NCI-H2107 treated with DMSO at 0.1 percent for 48 hours (cell line): ENCODE data around the gene KDM8.
"Not testable (repeated sequence)": the region's sequence is repeated elsewhere in the genome, so short reads cannot be mapped to it uniquely, and the experiment has no call there.

Source experiments
- DNase-seq: peaks from one replicate; lab custom pipeline; 2025; ENCODE audit not compliant: unreplicated experiment; lab: John Stamatoyannopoulos, UW

The KDM8 gene

DNA sequence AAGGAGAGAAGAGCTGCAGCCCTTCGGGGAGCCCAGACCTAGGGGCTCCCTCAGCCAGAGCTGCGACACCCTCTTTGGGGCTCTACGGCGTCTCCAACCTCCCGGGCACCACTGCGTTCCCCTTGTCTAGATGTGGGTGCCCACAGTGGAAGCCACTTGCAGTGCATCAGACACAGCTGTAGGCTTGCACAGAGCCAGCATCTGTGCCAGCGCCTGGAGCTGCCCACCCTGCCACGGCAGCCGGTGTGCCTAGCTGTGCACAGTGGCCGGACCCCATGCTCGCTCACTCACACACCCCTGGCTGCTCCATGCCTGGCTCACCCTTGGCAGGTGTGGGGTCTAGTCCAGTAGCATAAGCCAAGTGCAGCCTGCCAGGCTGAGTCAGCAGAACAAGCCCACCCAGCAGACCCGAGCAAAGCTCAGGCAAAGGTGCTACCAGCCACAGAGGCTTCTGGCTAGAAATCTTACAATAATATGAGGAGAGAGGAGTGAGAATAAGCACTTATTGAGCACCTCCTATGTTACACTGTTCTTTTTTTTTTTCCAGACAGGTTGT is 12.9 kb upstream of the KDM8 start:
- no peak for DNase-seq

GRCh38 chr16:27191352-27191924 is 11.9 kb upstream of the KDM8 start:
- DNase-seq: no peak

GRCh38 chr16:27193300-27193990 is 9.9 kb upstream of the KDM8 start:
- no peak for DNase-seq

GRCh38 chr16:27195076-27195741 is 8.1 kb upstream of the KDM8 start:
- DNase-seq: no peak

DNA sequence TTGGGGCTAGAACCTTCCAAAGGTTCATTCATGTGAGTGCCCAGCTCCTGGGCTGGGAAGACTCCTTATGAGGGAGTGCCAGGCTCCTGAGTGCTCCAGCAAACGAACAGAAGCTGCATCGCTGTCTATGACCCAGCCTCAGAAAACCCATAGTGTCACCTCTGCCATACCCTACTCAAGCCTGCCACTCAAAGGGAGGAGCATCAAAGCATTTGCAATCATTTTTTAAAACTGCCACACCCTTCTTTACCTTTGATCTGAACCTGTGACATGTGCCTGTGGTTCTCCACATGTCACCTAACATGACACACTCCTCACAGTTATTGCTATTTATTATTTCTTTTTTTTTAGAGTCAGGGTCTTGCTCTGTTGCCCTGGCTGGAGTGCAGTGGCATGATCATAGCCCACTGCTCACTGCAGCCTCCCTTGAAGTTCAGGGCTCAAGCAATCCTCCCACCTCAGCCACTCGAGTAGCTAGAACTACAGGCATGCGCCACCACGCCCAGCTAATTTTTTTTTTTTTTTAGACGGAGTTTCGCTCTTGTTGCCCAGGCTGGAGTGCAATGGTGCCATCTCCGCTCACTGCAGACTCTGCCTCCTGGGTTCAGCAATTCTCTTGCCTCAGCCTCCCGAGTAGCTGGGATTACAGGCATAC is 7.3 kb upstream of the KDM8 start:
- no peak for DNase-seq

GRCh38 chr16:27197004-27197403 is 6.3 kb upstream of the KDM8 start:
- no peak for DNase-seq

DNA sequence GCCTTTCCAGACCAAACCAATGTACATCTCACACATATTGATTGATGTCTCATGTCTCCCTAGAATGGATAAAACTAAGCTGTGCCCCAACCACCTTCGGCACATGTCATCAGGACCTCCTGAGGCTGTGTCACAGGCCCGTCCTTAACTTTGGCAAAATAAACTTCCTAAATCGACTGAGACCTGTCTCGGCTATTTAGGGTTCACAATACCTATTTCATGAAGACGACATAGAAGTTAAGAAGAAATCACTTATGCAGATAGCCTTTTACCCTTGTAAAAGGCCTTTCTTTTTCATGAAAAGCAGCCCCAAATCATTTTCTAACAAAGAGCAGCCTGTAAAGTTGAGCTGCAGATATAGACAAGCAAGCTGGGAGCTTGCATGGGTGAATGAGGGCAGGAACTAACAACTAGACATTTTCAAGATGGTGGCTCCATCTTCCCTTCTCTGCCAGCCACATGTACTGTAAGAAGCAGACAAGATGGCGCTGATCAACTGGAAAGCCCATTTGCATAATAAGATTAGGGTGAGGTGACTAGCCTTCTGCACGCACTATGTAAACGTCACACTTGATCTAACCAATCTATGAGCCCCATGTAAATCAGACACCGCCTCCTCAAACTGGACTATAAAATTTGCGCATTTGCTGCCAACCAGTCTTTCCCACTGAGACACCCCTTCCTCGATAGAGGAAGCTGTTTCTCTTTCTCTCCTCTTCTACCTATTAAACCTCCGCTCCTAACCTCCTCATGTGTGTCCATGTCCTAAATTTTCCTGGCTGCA is 4.7 kb upstream of the KDM8 start:
- DNase-seq: no peak

GRCh38 chr16:27199235-27199586 is 4.1 kb upstream of the KDM8 start:
- DNase-seq: no peak

DNA sequence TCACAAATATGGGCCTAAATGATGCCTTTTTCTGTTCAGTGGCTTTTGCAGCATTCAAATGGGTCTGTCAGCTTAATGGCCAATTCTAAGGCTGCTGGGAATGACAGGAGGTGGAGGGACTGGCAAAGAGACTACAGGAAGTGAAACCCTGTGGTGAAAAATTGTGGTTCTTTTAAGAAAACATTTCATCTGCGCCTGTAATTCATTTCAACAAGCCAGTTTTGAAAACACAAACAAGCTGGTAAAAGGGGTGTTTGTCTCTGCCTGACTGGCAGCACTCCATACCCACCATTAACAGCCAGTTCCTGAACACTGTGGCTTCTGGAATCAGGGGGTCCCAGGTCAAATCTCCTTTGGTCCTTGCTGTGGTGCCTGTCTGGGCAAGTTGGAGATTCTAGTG is 3.6 kb upstream of the KDM8 start:
- DNase-seq: no peak

- DNase-seq: not testable (repeated sequence)
Measured at GRCh38 chr16:27200914-27201313, 2.4 kb upstream of the KDM8 start.

DNA sequence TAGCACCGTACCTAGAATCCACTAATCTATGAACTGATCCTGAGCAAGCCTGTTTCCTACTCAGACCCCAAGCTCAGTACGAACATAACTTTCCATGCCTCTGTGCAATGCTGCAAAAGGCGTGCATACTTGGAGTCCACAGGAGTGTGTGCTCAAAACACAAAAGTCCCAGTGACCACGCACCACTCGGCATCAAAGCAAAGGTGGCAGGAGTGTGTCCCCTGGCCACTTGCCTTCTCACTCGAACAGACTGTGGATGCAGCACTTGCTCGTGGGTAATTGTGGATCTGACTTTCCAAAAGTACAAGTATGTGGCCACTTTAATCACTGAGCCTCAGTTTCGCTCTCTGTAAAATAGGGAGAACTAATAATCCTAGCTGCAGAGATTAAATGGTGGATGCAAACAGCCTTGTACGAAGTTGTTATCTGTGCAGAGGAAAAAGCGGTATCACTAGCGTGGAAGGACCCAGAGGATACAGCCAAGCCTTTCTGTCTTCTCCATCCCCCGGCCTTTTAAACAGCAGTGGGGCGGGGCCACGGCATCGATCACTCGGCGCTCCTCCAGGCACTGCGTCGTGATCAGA is 311 bp upstream of the KDM8 start:
- DNase-seq: peak; percentile 88

GRCh38 chr16:27204312-27204915 is 1.1 kb downstream of the KDM8 start:
- no peak for DNase-seq

- DNase-seq: no peak
Measured at GRCh38 chr16:27205423-27206065, 2.2 kb downstream of the KDM8 start.

GRCh38 chr16:27207121-27207520 is 3.8 kb downstream of the KDM8 start:
- DNase-seq: not testable (repeated sequence)

- no peak for DNase-seq
Measured at GRCh38 chr16:27208081-27208680, 4.9 kb downstream of the KDM8 start.

GRCh38 chr16:27208796-27209195 is 5.5 kb downstream of the KDM8 start:
- no peak for DNase-seq

GRCh38 chr16:27209591-27209990 is 6.3 kb downstream of the KDM8 start:
- DNase-seq: no peak

DNA sequence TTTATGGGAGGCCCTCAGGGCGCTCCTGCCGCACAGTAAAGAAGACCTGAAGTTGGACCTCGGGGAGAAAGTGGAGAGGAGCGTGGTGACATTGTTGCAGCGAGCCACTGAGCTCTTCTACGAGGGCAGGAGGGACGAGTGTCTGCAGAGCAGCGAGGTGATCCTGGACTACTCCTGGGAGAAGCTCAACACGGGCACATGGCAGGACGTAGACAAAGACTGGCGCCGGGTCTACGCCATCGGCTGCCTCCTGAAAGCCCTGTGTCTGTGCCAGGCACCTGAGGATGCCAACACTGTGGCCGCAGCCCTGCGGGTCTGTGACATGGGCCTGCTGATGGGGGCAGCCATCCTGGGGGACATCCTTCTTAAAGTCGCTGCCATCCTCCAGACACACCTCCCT is 6.8 kb downstream of the KDM8 start:
- DNase-seq: no peak

GRCh38 chr16:27211026-27211425 is 7.7 kb downstream of the KDM8 start:
- no peak for DNase-seq
